BJ (cell line): ENCODE measurements around the gene CPSF4L. TPM values are rescaled to one million over a fixed set of nuclear protein-coding genes. Genes with fewer than 3 reads are reported as not detected.
"Not testable (repeated sequence)": the region's sequence is repeated elsewhere in the genome, so short reads cannot be mapped to it uniquely, and the experiment has no call there.

ENCODE experiments used
- CTCF ChIA-PET: fragments of 350-600 bp; formaldehyde crosslinking; extraction: SDS; loops from one replicate; lab custom pipeline; 2021; ENCODE audit warnings: antibody characterized with exemption, inconsistent platforms; lab: Yijun Ruan, JAX
- POLR2A ChIA-PET: fragments of 300-600 bp; sonication (Branson Sonifier 250); formaldehyde crosslinking; extraction: SDS; loops from one replicate; lab custom pipeline; 2021; ENCODE audit warnings: antibody characterized with exemption; lab: Charles Lee
- DNase-seq: peaks from one replicate; pipeline ENCODE4 v3.0.0-alpha.2; 2011; ENCODE audit warnings: low read depth
- H3K27me3 ChIP-seq: 2 replicates; pipeline ENCODE4 v1.6.0; 2011; ENCODE audit warnings: low read length; ENCODE audit not compliant: control insufficient read depth, insufficient read depth
- H3K36me3 ChIP-seq: 2 replicates; pipeline ENCODE4 v1.5.1; 2011; ENCODE audit warnings: low read length; ENCODE audit not compliant: control insufficient read depth, insufficient read depth
- H3K4me3 ChIP-seq: 2 replicates; pipeline ENCODE4 v1.5.1; 2011; ENCODE audit warnings: low read depth, mild to moderate bottlenecking, control low read depth, low read length
- CTCF ChIP-seq: IDR thresholded peaks from 2 replicates; pipeline ENCODE4 v1.5.1; 2011; ENCODE audit warnings: low read depth, mild to moderate bottlenecking, control low read depth, inconsistent platforms, low read length, moderate library complexity; ENCODE audit not compliant: insufficient read depth
- polyA plus RNA-seq: library from polyadenylated mRNA; depleted of rRNA; stranded (reverse); fragments of >200 nt; gene quantifications from 2 replicates; pipeline ENCODE4 v1.2.3, GENCODE V29; 2011

Gene CPSF4L
- polyA plus RNA-seq, 1 experiment, result 0.13 TPM

DNA sequence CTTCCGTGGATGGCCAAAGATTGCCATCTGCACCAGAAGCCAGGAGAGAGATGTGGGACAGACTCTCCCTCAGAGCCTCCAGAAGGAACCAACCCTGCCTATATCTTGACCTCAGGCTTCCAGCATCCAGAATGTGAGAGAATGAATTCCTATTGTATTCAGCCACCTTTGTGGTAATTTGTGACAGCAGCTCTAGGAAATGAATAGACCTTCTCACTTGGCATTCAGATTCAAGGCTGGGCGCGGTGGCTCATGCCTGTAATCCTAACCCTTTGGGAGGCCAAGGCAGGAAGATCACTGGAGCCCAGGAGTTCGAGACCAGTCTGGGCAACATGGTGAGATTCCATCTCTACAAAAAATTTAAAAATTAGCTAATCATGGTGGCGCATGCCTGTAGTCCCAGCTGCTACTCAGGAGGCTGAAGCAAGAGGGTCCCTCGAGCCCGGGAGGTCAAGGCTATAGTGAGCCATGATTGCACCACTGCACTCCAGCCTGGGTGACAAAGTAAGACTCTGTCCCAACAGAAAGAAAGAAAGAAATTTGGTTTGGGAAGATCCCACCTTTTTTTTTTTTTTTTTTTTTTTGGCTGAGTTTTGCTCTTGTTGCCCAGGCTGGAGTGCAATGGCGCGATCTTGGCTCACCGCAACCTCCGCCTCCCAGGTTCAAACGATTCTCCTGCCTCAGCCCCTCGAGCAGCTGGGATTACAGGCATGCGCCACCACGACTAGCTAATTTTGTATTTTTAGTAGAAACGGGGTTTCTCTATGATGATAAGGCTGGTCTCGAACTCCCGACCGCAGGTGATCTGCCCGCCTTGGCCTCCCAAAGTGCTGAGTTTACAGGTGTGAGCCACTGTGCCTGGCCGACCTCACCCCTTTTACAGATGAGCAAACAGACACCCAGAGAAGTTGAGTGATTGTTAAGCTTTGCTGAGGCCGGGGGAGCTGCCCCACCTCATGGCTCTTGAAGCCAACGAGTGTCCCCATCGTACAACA is 4.3 kb upstream of the CPSF4L start:
- CTCF ChIA-PET, result interaction anchor here (0.9 to 5.9 kb wide), 4 partner anchors 10 to 104 kb away, joined by 3 to 32 read pairs (median 14); no protein-coding TSS in a partner anchor
- no peaks in the 10 kb centered on the region for H3K27me3 ChIP-seq
- DNase-seq, result no peak
- no peaks in the 10 kb centered on the region for H3K36me3 ChIP-seq
- POLR2A ChIA-PET, result no interaction called here
- no peak for TF ChIP-seq CTCF
- H3K4me3 ChIP-seq, result no peak overlapping the region

- H3K4me3 ChIP-seq, H3K36me3 ChIP-seq, DNase-seq, POLR2A ChIA-PET, H3K27me3 ChIP-seq: not testable (repeated sequence)
- CTCF ChIA-PET, result interaction anchor here (5.9 kb wide), 1 partner anchor 9 kb away, joined by 32 read pairs; no protein-coding TSS in a partner anchor
These were observed 2.8 kb upstream of the CPSF4L start for GRCh38 chr17:73264448-73264847.

- no peak for TF ChIP-seq CTCF
- H3K27me3 ChIP-seq, result no peaks in the 10 kb centered on the region
- DNase-seq, result no peak
- no peak overlapping the region for H3K4me3 ChIP-seq
- POLR2A ChIA-PET, result no interaction called here
- CTCF ChIA-PET, result interaction anchor here (1.1 to 18.8 kb wide), 4 partner anchors 7 to 107 kb away, joined by 3 to 427 read pairs (median 18); no protein-coding TSS in a partner anchor
- no peaks in the 10 kb centered on the region for H3K36me3 ChIP-seq
These were observed 1.3 kb upstream of the CPSF4L start for GRCh38 chr17:73262676-73263642.

GRCh38 chr17:73261952-73262675 is 434 bp upstream of the CPSF4L start:
- ChIA-PET CTCF (interaction anchor here (0.5 to 18.8 kb wide), 4 partner anchors 15 to 171 kb away, joined by 3 to 427 read pairs (median 3); no protein-coding TSS in a partner anchor), POLR2A (no interaction called here)
- H3K4me3 ChIP-seq, result no peak overlapping the region
- H3K36me3 ChIP-seq, result no peaks in the 10 kb centered on the region
- no peak for DNase-seq
- no peaks in the 10 kb centered on the region for H3K27me3 ChIP-seq
- TF ChIP-seq CTCF, result no peak

DNA sequence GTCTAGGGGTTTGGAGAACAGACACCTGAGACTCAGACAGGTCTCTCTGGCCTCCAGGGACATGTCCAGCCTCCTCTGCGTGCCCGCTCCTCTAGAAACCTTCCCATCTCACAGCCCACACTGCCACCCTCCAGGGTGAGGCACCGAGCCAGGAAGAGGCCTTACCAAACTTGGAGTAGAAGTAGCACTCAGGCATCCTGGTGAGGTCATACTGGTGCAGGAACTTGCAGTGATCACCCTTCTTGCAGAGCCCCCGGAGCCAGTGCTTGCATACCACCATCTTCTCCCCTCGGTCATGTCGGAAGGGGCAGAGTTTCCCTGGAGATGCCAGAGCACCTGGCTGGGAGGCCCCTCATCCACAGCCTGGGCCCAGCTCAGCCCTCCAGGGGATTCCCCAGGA is 4.2 kb downstream of the CPSF4L start:
- ChIA-PET CTCF (interaction anchor here (0.6 to 18.8 kb wide), 2 partner anchors 36 to 113 kb away, joined by 3 to 427 read pairs; no protein-coding TSS in a partner anchor), POLR2A (no interaction called here)
- H3K36me3 ChIP-seq, result no peaks in the 10 kb centered on the region
- DNase-seq, result no peak
- no peaks in the 10 kb centered on the region for H3K27me3 ChIP-seq
- TF ChIP-seq CTCF, result no peak
- no peak overlapping the region for H3K4me3 ChIP-seq
